ENCODE measurements around the gene PIK3C2G.

DNA sequence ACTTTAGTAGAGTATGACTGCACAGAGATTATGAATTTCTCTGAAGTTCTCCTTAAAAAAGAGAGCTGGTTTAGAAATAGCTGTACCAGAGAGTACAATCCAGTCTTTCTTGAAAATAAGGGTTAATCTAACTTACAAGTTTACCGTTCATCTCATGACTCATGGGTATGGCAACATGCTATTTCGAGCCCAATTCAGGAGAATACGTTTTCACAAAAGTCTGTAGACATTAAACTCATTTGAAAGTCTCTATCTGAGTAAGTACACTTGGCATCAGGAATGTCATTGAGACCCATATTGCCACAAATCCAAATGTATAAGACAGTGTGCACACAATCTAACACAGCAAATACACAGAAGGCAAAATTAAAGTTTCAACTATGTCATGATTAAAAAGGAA is 160.5 kb downstream of the PIK3C2G start:
- TF ChIP-seq, protein P1, sequence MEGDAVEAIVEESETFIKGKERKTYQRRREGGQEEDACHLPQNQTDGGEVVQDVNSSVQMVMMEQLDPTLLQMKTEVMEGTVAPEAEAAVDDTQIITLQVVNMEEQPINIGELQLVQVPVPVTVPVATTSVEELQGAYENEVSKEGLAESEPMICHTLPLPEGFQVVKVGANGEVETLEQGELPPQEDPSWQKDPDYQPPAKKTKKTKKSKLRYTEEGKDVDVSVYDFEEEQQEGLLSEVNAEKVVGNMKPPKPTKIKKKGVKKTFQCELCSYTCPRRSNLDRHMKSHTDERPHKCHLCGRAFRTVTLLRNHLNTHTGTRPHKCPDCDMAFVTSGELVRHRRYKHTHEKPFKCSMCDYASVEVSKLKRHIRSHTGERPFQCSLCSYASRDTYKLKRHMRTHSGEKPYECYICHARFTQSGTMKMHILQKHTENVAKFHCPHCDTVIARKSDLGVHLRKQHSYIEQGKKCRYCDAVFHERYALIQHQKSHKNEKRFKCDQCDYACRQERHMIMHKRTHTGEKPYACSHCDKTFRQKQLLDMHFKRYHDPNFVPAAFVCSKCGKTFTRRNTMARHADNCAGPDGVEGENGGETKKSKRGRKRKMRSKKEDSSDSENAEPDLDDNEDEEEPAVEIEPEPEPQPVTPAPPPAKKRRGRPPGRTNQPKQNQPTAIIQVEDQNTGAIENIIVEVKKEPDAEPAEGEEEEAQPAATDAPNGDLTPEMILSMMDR (IDR thresholded peaks at IDR 0.05), result no peak
- TF ChIP-seq POLR2A (IDR thresholded peaks at IDR 0.05), result no peak

All from tibial nerve (tissue), 3 donors.